OCI-LY3 (cell line): ENCODE data around the gene SMG5.

Experiments used
- EZH2phosphoT487 ChIP-seq: fragments of 200-600 bp; shearing (Covaris generic); IDR thresholded peaks from 2 replicates; pipeline ENCODE4 v1.6.1; 2018; ENCODE audit warnings: antibody characterized with exemption, mixed run types, low read depth
- TF ChIP-seq, protein P1 (sequence below): fragments of 200-600, 300-600 bp; sonication (generic); IDR thresholded peaks from 2 replicates; pipeline ENCODE4 v1.5.1; 2014; ENCODE audit warnings: antibody characterized with exemption, low read length, low read depth

DNA sequence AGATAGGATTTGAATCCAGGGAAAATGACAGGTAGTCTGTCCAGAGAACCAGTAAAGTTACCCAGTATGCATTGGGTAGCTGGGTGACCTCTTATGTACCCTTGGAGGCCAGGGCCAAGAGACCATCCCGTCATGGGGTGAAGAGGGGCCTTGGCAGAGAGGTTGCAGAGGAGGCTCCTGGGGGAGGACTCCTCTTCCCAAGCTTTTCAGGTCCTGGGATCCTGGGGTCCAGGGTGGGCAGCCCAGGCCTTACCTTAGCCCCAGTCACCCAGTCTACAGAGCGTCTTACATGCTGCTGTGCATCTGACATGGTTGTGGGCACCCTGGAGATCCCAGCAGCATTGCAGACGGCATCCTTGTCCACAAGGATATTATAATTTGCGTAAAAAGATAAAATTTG, 55.8 kb downstream of the SMG5 start:
- TF ChIP-seq, protein P1, sequence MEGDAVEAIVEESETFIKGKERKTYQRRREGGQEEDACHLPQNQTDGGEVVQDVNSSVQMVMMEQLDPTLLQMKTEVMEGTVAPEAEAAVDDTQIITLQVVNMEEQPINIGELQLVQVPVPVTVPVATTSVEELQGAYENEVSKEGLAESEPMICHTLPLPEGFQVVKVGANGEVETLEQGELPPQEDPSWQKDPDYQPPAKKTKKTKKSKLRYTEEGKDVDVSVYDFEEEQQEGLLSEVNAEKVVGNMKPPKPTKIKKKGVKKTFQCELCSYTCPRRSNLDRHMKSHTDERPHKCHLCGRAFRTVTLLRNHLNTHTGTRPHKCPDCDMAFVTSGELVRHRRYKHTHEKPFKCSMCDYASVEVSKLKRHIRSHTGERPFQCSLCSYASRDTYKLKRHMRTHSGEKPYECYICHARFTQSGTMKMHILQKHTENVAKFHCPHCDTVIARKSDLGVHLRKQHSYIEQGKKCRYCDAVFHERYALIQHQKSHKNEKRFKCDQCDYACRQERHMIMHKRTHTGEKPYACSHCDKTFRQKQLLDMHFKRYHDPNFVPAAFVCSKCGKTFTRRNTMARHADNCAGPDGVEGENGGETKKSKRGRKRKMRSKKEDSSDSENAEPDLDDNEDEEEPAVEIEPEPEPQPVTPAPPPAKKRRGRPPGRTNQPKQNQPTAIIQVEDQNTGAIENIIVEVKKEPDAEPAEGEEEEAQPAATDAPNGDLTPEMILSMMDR: no peak
- TF ChIP-seq EZH2phosphoT487: no peak
